IMR-90 (cell line): Measurements from ENCODE around the gene ACTC1. TPM values are rescaled to one million over a fixed set of nuclear protein-coding genes. Genes with fewer than 3 reads are reported as not detected.

Experiments used
- ATAC-seq: fragments of 200-7000 bp; cut with Tn5 transposase; 2 replicates; pipeline ENCODE4 v1.9.1; 2020; ENCODE audit warnings: low read depth, mild to moderate bottlenecking, moderate library complexity
- BruUV-seq: library from RNA; stranded (reverse); fragments of 400-500 nt; replicated peaks from 2 replicates; lab custom pipeline; 2021; lab: Mats Ljungman, UMichigan
- CTCF ChIA-PET: fragments of 300-600 bp; formaldehyde crosslinking; extraction: SDS; loops from one replicate; lab custom pipeline; 2021; ENCODE audit warnings: antibody characterized with exemption; lab: Yijun Ruan, JAX
- POLR2A ChIA-PET: fragments of 300-600 bp; sonication (Branson Sonifier 250); formaldehyde crosslinking; loops from one replicate; lab custom pipeline; 2022; ENCODE audit warnings: antibody characterized with exemption; ENCODE audit not compliant: unreplicated experiment; lab: Charles Lee
- DNase-seq: peaks from one replicate; pipeline ENCODE4 v3.0.0; 2013
- H2AFZ ChIP-seq: replicated peaks from 2 replicates; pipeline ENCODE3; 2013; ENCODE audit warnings: low read length, mild to moderate bottlenecking; ENCODE audit not compliant: poor library complexity
- H2AK5ac ChIP-seq: 2 replicates; pipeline ENCODE4 v1.6.1; 2013; ENCODE audit warnings: low read depth, low read length, inconsistent platforms
- H2AK9ac ChIP-seq: replicated peaks from 2 replicates; pipeline ENCODE3; 2013; ENCODE audit warnings: mild to moderate bottlenecking, low read depth, low read length, moderate library complexity; ENCODE audit not compliant: poor library complexity
- H2BK120ac ChIP-seq: 2 replicates; pipeline ENCODE4 v1.6.1; 2013; ENCODE audit warnings: low read depth, low read length, inconsistent platforms
- H2BK15ac ChIP-seq: 3 replicates; pipeline ENCODE4 v1.6.1; 2013; ENCODE audit warnings: low read depth, low read length, inconsistent platforms
- H2BK20ac ChIP-seq: 2 replicates; pipeline ENCODE4 v1.6.1; 2013; ENCODE audit warnings: low read depth, mild to moderate bottlenecking, inconsistent platforms, low read length, moderate library complexity
- H2BK5ac ChIP-seq: 2 replicates; pipeline ENCODE4 v1.6.1; 2013; ENCODE audit warnings: mild to moderate bottlenecking, low read depth, low read length, inconsistent platforms; ENCODE audit not compliant: poor library complexity, severe bottlenecking
- H3K14ac ChIP-seq: replicated peaks from 2 replicates; pipeline ENCODE4 v1.6.1; 2013; ENCODE audit warnings: low read depth, low read length, inconsistent platforms
- H3K18ac ChIP-seq: 2 replicates; pipeline ENCODE4 v1.6.1; 2013; ENCODE audit warnings: low read depth, low read length, control low read depth
- H3K23ac ChIP-seq: 2 replicates; pipeline ENCODE4 v1.6.1; 2013; ENCODE audit warnings: low read depth, low read length, inconsistent platforms
- H3K27ac ChIP-seq: 2 replicates; pipeline ENCODE4 v1.5.1; 2013; ENCODE audit warnings: mild to moderate bottlenecking, control low read depth, low read length; ENCODE audit not compliant: insufficient read depth
- H3K27me3 ChIP-seq: 2 replicates; pipeline ENCODE4 v1.6.1; 2013; ENCODE audit warnings: low read length; ENCODE audit not compliant: control insufficient read depth, insufficient read depth
- H3K36me3 ChIP-seq: 2 replicates; pipeline ENCODE4 v1.6.1; 2013; ENCODE audit warnings: low read length, mixed read lengths; ENCODE audit not compliant: control insufficient read depth, insufficient read depth
- H3K4ac ChIP-seq: 2 replicates; pipeline ENCODE4 v1.6.1; 2013; ENCODE audit warnings: low read depth, low read length, inconsistent platforms
- H3K4me1 ChIP-seq: 2 replicates; pipeline ENCODE4 v1.6.1; 2013; ENCODE audit warnings: low read length, mixed read lengths; ENCODE audit not compliant: control insufficient read depth, insufficient read depth
- H3K4me2 ChIP-seq: 2 replicates; pipeline ENCODE4 v1.6.1; 2013; ENCODE audit warnings: low read depth, mild to moderate bottlenecking, control low read depth, low read length, moderate library complexity
- H3K4me3 ChIP-seq: 2 replicates; pipeline ENCODE4 v1.5.1; 2013; ENCODE audit warnings: low read depth, mild to moderate bottlenecking, control low read depth, low read length, moderate library complexity; ENCODE audit not compliant: insufficient read depth
- H3K56ac ChIP-seq: 2 replicates; pipeline ENCODE4 v1.6.1; 2013; ENCODE audit warnings: low read length, inconsistent platforms; ENCODE audit not compliant: insufficient read depth; ENCODE audit errors: extremely low read depth
- H3K79me1 ChIP-seq, 2 experiments: 2 replicates each; pipeline ENCODE4 v1.6.1; 2013; ENCODE audit warnings: low read length in 2 of 2, inconsistent platforms in 1 of 2, low read depth in 1 of 2
- H3K9ac ChIP-seq: 2 replicates; pipeline ENCODE4 v1.6.1; 2013; ENCODE audit warnings: low read depth, low read length, control low read depth
- H3K9me1 ChIP-seq: 2 replicates; pipeline ENCODE4 v1.6.1; 2013; ENCODE audit warnings: low read length, inconsistent platforms; ENCODE audit not compliant: insufficient read depth
- H3K9me3 ChIP-seq: 2 replicates; pipeline ENCODE4 v1.6.1; 2013; ENCODE audit warnings: low read length; ENCODE audit not compliant: control insufficient read depth, insufficient read depth
- H4K20me1 ChIP-seq: 2 replicates; pipeline ENCODE4 v1.6.1; 2013; ENCODE audit warnings: low read length, inconsistent platforms; ENCODE audit not compliant: insufficient read depth
- H4K5ac ChIP-seq: 2 replicates; pipeline ENCODE4 v1.6.1; 2013; ENCODE audit warnings: mild to moderate bottlenecking, low read depth, low read length, control low read depth
- H4K8ac ChIP-seq, 2 experiments: 2 replicates each; pipeline ENCODE4 v1.6.1; 2013; ENCODE audit warnings: low read depth in 2 of 2, low read length in 2 of 2, control low read depth in 1 of 2, inconsistent platforms in 1 of 2
- H4K91ac ChIP-seq: 2 replicates; pipeline ENCODE4 v1.6.1; 2013; ENCODE audit warnings: low read depth, low read length, inconsistent platforms; ENCODE audit not compliant: insufficient read depth
- CEBPB ChIP-seq: IDR thresholded peaks from 2 replicates; pipeline ENCODE4 v1.6.1; 2012; ENCODE audit warnings: low read depth, low read length, improper control_type of control experiment
- CHD1 ChIP-seq: IDR thresholded peaks from 2 replicates; pipeline ENCODE4 v1.6.1; 2012; ENCODE audit warnings: low read depth, low read length, improper control_type of control experiment
- CTCF ChIP-seq: conservative IDR thresholded peaks from 2 replicates; pipeline ENCODE4 v1.5.1; 2012; ENCODE audit warnings: mild to moderate bottlenecking, low read depth, low read length, improper control_type of control experiment
- ELK1 ChIP-seq: fragments of 150-350 bp; IDR thresholded peaks from 2 replicates; pipeline ENCODE4 v1.6.1; 2016; ENCODE audit warnings: low read depth, mild to moderate bottlenecking, low read length, moderate library complexity, borderline replicate concordance
- FOS ChIP-seq: fragments of 150-350 bp; IDR thresholded peaks from 2 replicates; pipeline ENCODE4 v1.6.1; 2016; ENCODE audit warnings: low read depth, low read length
- MAFK ChIP-seq: IDR thresholded peaks from 2 replicates; pipeline ENCODE4 v1.6.1; 2012; ENCODE audit warnings: low read depth, low read length, improper control_type of control experiment
- MAZ ChIP-seq: IDR thresholded peaks from 2 replicates; pipeline ENCODE4 v1.6.1; 2012; ENCODE audit warnings: low read depth, mild to moderate bottlenecking, low read length, improper control_type of control experiment, moderate library complexity, borderline replicate concordance
- NFE2L2 ChIP-seq: fragments of 150-350 bp; IDR thresholded peaks from 2 replicates; pipeline ENCODE4 v1.6.1; 2016; ENCODE audit warnings: low read depth, mild to moderate bottlenecking, low read length
- POLR2A ChIP-seq: IDR thresholded peaks from 2 replicates; pipeline ENCODE4 v1.6.1; 2012; ENCODE audit warnings: mild to moderate bottlenecking, low read depth, low read length
- RAD21 ChIP-seq: IDR thresholded peaks from 2 replicates; pipeline ENCODE4 v1.6.1; 2012; ENCODE audit warnings: low read length, improper control_type of control experiment
- RCOR1 ChIP-seq: IDR thresholded peaks from 2 replicates; pipeline ENCODE4 v1.6.1; 2012; ENCODE audit warnings: mild to moderate bottlenecking, low read length, improper control_type of control experiment; ENCODE audit not compliant: insufficient replicate concordance
- RFX5 ChIP-seq: IDR thresholded peaks from 2 replicates; pipeline ENCODE4 v1.8.0; 2012; ENCODE audit warnings: low read depth, mild to moderate bottlenecking, low read length, moderate library complexity
- SMC3 ChIP-seq: fragments of 150-350 bp; IDR thresholded peaks from 2 replicates; pipeline ENCODE4 v1.6.1; 2016; ENCODE audit warnings: low read depth, mild to moderate bottlenecking, antibody characterized with exemption, low read length, moderate library complexity
- USF2 ChIP-seq: fragments of 150-350 bp; IDR thresholded peaks from 2 replicates; pipeline ENCODE4 v1.6.1; 2017; ENCODE audit warnings: mild to moderate bottlenecking, antibody characterized with exemption, low read length, low read depth
- WGBS, 2 experiments: methylation state at CpG; one replicate each; pipeline versions ENCODE4 v1.1.5 to v1.1.7; 2013; ENCODE audit warnings: missing lambda C conversion rate in 2 of 2; ENCODE audit not compliant: insufficient read length in 1 of 2; ENCODE audit errors: extremely low coverage in 2 of 2; 5-methylcytosine and 5-hydroxymethylcytosine counted together
- dilution Hi-C: fragments of 300-500 bp; cut with HindIII; formaldehyde crosslinking; loops from one replicate; pipeline ENCODE4 v1.14.3; 2018; ENCODE audit warnings: low sequenced_read_pairs; ENCODE audit not compliant: unreplicated experiment
- in situ Hi-C: fragments of 300-500 bp; cut with MboI; formaldehyde crosslinking; loops from 3 replicates; pipeline ENCODE4 v1.14.3; 2019; ENCODE audit warnings: low sequenced_read_pairs, inconsistent platforms, mixed read lengths
- intact Hi-C: fragments of 100-400 bp; cut with micrococcal nuclease; formaldehyde crosslinking; loops from 2 replicates; pipeline ENCODE4 v1.10.0; 2022
- polyA plus RNA-seq, 3 experiments: library from polyadenylated mRNA; depleted of rRNA; stranded (reverse); fragments of >200 nt; gene quantifications; 2 replicates each; pipeline ENCODE4 v1.2.3, GENCODE V29; 2012; ENCODE audit warnings: low replicate concordance in 1 of 3
- total RNA-seq: library from RNA; depleted of rRNA; stranded (reverse); fragments of >200 nt; gene quantifications from 2 replicates; pipeline ENCODE4 v1.2.3, GENCODE V29; 2012

The ACTC1 gene
- total and polyA plus RNA-seq, 2 of the 4 experiments (the other 2 are of a cell fraction): 1.1 to 2.8 TPM

GRCh38 chr15:34776606-34777105 is 18.7 kb downstream of the ACTC1 start:
- no peak overlapping the region for H4K5ac ChIP-seq
- no peak overlapping the region for H2AK9ac ChIP-seq
- no peak for TF ChIP-seq RFX5
- no peak for TF ChIP-seq ELK1
- TF ChIP-seq CEBPB: no peak
- no peak for TF ChIP-seq FOS
- TF ChIP-seq POLR2A: no peak
- no peak for TF ChIP-seq MAFK
- TF ChIP-seq RAD21: no peak
- TF ChIP-seq CHD1: no peak
- no peak for TF ChIP-seq USF2
- TF ChIP-seq SMC3: no peak
- TF ChIP-seq MAZ: no peak
- no peak for TF ChIP-seq NFE2L2
- no peak for TF ChIP-seq RCOR1
- TF ChIP-seq CTCF: no peak
- no peak overlapping the region for H3K56ac ChIP-seq
- H2AK5ac ChIP-seq: no peak overlapping the region
- H4K20me1 ChIP-seq: no peaks in the 10 kb centered on the region
- no peak overlapping the region for H3K4me3 ChIP-seq
- no peak overlapping the region for H2BK20ac ChIP-seq
- no peaks in the 10 kb centered on the region; the same call in 1 of the 2 replicates for H3K9me3 ChIP-seq
- in situ Hi-C loops (no loop called here), dilution Hi-C loops (no loop called here), intact Hi-C loops (no loop called here)
- no peak overlapping the region for H2AFZ ChIP-seq
- DNase-seq: no peak
- H3K18ac ChIP-seq: no peak overlapping the region
- peaks cover 19% of the 10 kb centered on the region for H3K27me3 ChIP-seq
- H3K4me2 ChIP-seq: no peak overlapping the region
- H3K4me1 ChIP-seq: no peaks in the 10 kb centered on the region
- H4K91ac ChIP-seq: no peak overlapping the region
- H4K8ac ChIP-seq: no peak overlapping the region
- ChIA-PET POLR2A (no interaction called here), CTCF (interaction anchor here (0.9 kb wide), 1 partner anchor 67 kb away, joined by 3 read pairs; no protein-coding TSS in a partner anchor)
- no peak overlapping the region for H3K4ac ChIP-seq
- BruUV-seq: no TSS peak
- no peak overlapping the region for H3K9ac ChIP-seq
- no CpG with 5 or more reads among the region's 2 CpGs for WGBS, 2 experiments
- no peaks in the 10 kb centered on the region for H3K9me1 ChIP-seq
- H3K23ac ChIP-seq: no peak overlapping the region
- H3K27ac ChIP-seq: no peak overlapping the region
- no peak overlapping the region for H2BK120ac ChIP-seq
- H3K36me3 ChIP-seq: no peaks in the 10 kb centered on the region
- no peak for ATAC-seq
- no peak overlapping the region for H2BK15ac ChIP-seq
- H2BK5ac ChIP-seq: no peak overlapping the region
- no peak overlapping the region for H3K14ac ChIP-seq
- H3K79me1 ChIP-seq: no peaks in the 10 kb centered on the region
